Right cardiac atrium (tissue), 5 donors: ENCODE data around the gene PRICKLE3. TPM values are rescaled to one million over a fixed set of nuclear protein-coding genes. Genes with fewer than 3 reads are reported as not detected.

Source experiments
- ATAC-seq, 2 donors: fragments of 200-7000 bp; cut with Tn5 transposase; one replicate each; pipeline versions ENCODE4 v1.8.0 to v1.9.1; 2020; ENCODE audit warnings: moderate library complexity in 2 of 2, mild to moderate bottlenecking in 1 of 2
- DNase-seq, 3 donors: peaks; one replicate each; pipeline ENCODE4 v3.0.0-alpha.2; 2020
- H3K27ac ChIP-seq: one replicate; pipeline ENCODE4 v1.5.1; 2013; ENCODE audit warnings: mild to moderate bottlenecking, low read length, control low read depth, moderate library complexity
- H3K27me3 ChIP-seq: one replicate; pipeline ENCODE4 v1.6.1; 2013; ENCODE audit not compliant: control insufficient read depth, insufficient read depth
- H3K4me1 ChIP-seq: one replicate; pipeline ENCODE4 v1.6.1; 2013; ENCODE audit warnings: low read length; ENCODE audit not compliant: control insufficient read depth, insufficient read depth
- H3K4me3 ChIP-seq: one replicate; pipeline ENCODE4 v1.5.1; 2013; ENCODE audit warnings: low read length, control low read depth
- H3K9me3 ChIP-seq: one replicate; pipeline ENCODE4 v1.6.1; 2013; ENCODE audit warnings: low read length; ENCODE audit not compliant: control insufficient read depth
- WGBS: extraction: QIAGEN DNeasy Blood & Tissue Kit; methylation state at CpG from one replicate; pipeline ENCODE4 v1.1.7; 2013; 5-methylcytosine and 5-hydroxymethylcytosine counted together
- intact Hi-C, 4 donors: fragments of 100-400 bp; cut with DNase I; formaldehyde crosslinking; loops; one replicate each; pipeline versions ENCODE4 v1.11.0 to v1.14.0; 2022 to 2023
- polyA plus RNA-seq: library from polyadenylated mRNA; stranded (reverse); fragments of 200-250 nt; gene quantifications from one replicate; pipeline ENCODE4 v1.2.3, GENCODE V29; 2013
- total RNA-seq, 4 donors: library from RNA; stranded (reverse); fragmentation: NEBNext Ultra II Directional; extraction: Animal tissue kit (Norgen Biotek cat#: 25700); gene quantifications; one replicate each; pipeline ENCODE4 v1.2.1, GENCODE V29; 2021
- donor health status: healthy with polysubstance abuse.
- donor health status: DM: no; HTN: yes; CAD: no.
- donor health status: DM: no; HTN: no; CAD: no.
- donor health status: DM: no; HTN: yes; CAD: no; lungs with severe emphysema.
- donor health status: DM: yes; HTN: yes; CAD: no.

Gene PRICKLE3
- total and polyA plus RNA-seq, 5 donors, result 8.5 to 12.1 (median 10.7) TPM

DNA sequence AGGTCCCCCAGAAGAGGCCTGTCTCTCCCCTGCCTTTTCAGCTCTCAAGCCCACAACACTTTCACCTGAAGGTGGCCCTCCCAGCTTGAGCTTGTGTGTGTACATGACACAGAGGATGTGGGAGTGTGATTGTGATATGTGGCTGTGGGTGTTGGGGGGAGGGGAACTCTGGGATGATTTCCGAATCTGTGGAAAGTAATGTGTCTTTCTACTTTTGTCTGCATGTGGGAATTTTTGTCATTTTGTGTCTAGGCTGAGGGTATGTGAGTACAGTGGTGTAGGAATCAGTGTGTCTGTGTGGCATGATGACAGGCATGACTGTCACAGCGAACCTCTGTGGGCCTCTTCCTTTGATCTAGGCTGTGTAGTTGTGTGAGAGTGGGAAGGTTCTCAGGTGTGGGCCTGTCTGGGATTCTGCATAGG is 7.4 kb upstream of the PRICKLE3 start:
- Histone ChIP-seq H3K4me3 (no peak overlapping the region), H3K4me1 (no peaks in the 10 kb centered on the region), H3K9me3 (no peaks in the 10 kb centered on the region), H3K27me3 (no peaks in the 10 kb centered on the region), H3K27ac (no peak overlapping the region)
- intact Hi-C loops, result loop anchor here in 2 of 4 donors (10.0 kb wide), 2 partner anchors 71 to 81 kb away; partner anchors contain the start of genes FOXP3 (in 1 of the 2) and PPP1R3F (in 1 of the 2)
- no peak for ATAC-seq
- WGBS, result 56% methylated on average over 2 of the region's 2 CpGs
- no peak for DNase-seq

DNA sequence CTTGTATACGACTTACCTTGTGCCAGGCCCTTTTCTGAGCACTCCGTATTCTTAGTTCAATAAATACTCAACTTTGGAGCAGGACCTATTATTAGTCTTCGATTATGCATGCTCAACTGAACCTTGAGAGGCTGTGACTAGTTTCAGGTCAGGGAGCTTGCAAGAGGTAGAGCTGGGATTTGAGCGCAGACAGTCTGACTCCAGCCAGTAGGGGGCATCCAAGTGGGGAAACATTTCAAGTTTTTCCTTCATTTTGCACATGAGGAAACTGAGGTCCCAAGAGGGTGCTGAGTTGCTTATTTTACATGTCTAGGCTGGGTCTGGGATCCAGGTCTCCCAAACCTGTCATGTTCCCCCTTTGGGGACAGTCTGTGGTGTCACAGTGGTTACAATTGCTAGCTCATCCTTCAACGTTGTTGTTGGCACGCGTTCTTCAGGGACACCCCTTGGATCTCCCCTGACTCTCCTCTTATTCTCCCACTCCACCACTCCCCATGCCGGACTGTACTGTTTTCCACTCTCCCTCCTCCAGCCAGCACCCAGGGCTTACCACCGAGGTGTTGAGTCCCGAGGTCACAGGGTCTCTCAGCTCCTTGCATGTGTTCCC is 6.7 kb upstream of the PRICKLE3 start:
- H3K9me3 ChIP-seq, result no peaks in the 10 kb centered on the region
- no peaks in the 10 kb centered on the region for H3K4me1 ChIP-seq
- no peak overlapping the region for H3K4me3 ChIP-seq
- no peak overlapping the region for H3K27ac ChIP-seq
- intact Hi-C loops, result loop anchor here in 2 of 4 donors (10.0 kb wide), 2 partner anchors 72 to 82 kb away; partner anchors contain the start of genes FOXP3 (in 1 of the 2) and PPP1R3F (in 1 of the 2)
- ATAC-seq, result no peak
- peak in 1 of 3 donors; percentile 27 for DNase-seq
- 58% methylated on average over 10 of the region's 10 CpGs for WGBS
- no peaks in the 10 kb centered on the region for H3K27me3 ChIP-seq

DNA sequence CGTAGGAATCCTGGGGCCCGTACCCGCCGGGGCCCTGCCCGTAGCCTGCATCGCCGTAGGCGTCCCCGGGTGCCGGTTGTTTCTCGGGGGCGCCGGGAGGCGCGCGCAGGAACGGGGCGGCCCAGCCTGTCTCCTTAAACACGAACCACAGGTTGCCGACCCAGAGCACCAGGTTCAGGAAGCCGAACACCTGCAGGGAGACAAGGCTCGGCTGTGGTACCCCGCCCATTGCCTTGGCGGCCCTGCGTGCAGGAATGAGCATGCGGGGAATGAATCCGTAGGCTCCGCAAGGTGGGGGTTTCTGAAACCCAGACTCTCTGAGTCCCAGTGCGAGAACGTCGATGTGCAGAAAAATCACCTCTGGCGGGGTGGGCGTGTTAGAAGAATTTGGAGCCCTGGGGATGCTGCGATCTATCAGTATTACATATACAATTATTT is 5.4 kb upstream of the PRICKLE3 start:
- WGBS, result 1% methylated on average over 34 of the region's 34 CpGs
- ATAC-seq, result no peak
- Histone ChIP-seq H3K4me1 (no peaks in the 10 kb centered on the region), H3K27ac (peak overlapping the region; percentile 90), H3K9me3 (no peaks in the 10 kb centered on the region), H3K4me3 (peak overlapping the region; percentile 53), H3K27me3 (no peaks in the 10 kb centered on the region)
- intact Hi-C loops, result loop anchor here in 2 of 4 donors (10.0 kb wide), 2 partner anchors 73 to 83 kb away; partner anchors contain the start of genes FOXP3 (in 1 of the 2) and PPP1R3F (in 1 of the 2)
- DNase-seq, result no peak

DNA sequence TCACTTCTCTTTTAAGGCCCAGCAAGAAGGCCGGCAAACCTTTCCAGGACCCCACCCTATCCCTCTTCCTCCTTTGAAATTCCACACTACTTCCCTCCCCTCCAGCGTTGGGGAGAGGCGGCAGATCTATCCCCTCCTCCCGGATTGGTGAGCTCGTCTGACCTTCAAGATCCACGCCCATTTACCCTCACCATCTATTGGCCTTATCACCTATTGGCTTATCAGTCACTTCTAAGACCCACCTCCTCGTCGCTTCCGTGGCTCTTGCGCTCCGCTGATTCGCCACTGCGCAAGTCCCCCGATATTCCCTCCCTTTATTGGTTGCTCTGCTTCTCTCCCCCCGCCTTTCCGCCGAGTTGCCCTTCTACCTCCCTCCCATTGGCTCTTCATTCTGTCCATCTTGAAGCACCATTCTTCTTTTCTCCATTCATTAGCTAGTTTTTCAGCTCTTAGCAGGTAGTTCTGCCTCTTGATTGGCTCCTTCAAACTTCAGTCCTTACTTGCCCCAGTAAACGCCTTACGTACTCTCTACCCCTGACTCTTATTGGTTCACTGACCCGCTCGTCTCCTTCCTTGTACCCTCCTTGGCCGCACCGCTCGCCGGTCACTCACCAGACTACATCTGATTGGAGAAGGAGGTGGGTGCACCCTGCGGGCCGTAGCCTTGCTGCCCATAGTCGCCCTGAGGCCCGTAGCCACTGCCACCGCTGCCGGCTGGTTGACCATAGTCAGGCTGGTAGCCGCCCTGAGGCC is 4.8 kb upstream of the PRICKLE3 start:
- Histone ChIP-seq H3K4me1 (no peaks in the 10 kb centered on the region), H3K27me3 (no peaks in the 10 kb centered on the region), H3K9me3 (no peaks in the 10 kb centered on the region), H3K4me3 (peak overlapping the region; percentile 53), H3K27ac (peak overlapping the region; percentile 93)
- intact Hi-C loops, result loop anchor here in 2 of 4 donors (10.0 kb wide), 2 partner anchors 74 to 84 kb away; partner anchors contain the start of genes FOXP3 (in 1 of the 2) and PPP1R3F (in 1 of the 2)
- ATAC-seq, result peak; percentile 94
- DNase-seq, result peak; percentile 90 to 95 (median 94)
- under 1% methylated on average over 32 of the region's 32 CpGs for WGBS

DNA sequence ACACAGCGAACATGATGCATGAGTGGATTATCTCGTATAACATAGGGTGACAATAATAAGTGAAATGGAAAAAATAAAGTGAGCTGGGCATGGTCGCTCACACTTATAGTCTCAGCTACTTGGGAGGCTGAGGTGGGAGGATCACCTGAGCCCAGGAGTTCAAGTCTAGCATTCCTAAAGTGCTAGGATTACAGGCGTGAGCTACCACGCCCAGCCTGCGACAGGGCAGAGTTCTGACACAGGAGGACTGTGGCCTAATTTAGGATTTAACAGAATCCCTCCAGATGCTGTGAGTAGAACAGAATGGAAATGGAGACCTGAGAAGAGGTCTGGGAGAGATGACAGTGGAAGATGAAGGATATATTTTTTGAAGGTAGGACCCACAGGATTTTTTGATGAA is 3.4 kb upstream of the PRICKLE3 start:
- H3K27ac ChIP-seq, result peak overlapping the region; percentile 48
- H3K4me3 ChIP-seq, result no peak overlapping the region
- WGBS, result 83% methylated on average over 6 of the region's 6 CpGs
- no peak for ATAC-seq
- intact Hi-C loops, result loop anchor here in 2 of 4 donors (10.0 kb wide), 2 partner anchors 75 to 85 kb away; partner anchors contain the start of genes FOXP3 (in 1 of the 2) and PPP1R3F (in 1 of the 2)
- peaks cover 4% of the 10 kb centered on the region for H3K4me1 ChIP-seq
- no peaks in the 10 kb centered on the region for H3K27me3 ChIP-seq
- no peaks in the 10 kb centered on the region for H3K9me3 ChIP-seq
- peak in 1 of 3 donors; percentile 6 for DNase-seq

DNA sequence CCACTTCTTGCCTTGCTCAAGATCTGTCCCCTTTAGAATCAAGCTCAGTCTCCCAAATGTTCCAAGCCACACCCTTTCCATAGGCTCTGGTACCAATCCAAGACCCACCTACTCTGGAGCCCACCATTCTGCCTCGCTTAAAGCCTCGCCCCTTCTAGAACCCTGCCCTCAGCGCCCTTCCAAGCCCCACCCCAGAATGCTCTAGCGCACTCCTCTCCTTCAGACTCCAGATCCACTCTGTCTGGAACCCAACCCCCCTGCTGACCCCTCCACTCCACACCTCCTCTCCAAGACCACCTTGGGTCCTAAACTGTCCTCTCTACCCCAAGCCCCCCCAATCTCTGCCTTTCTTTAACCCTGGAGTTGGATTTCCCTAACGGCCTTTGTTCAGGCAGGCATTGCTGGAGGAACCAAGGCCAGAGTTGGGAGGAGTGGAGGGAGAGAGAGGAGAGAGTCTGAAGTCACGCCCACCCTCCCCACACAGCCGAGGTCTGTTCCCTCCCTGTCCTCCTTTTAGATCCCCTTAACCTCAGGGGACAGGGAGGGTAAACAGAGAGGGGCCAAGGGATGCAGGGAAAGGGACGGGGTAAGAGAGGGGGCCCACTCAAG is 2.4 kb upstream of the PRICKLE3 start:
- whole genome bisulfite sequencing, result 63% methylated on average over 8 of the region's 8 CpGs
- Histone ChIP-seq H3K27me3 (no peaks in the 10 kb centered on the region), H3K4me3 (no peak overlapping the region), H3K27ac (peak overlapping the region; percentile 28), H3K4me1 (peaks cover 4% of the 10 kb centered on the region), H3K9me3 (no peaks in the 10 kb centered on the region)
- ATAC-seq (no peak), DNase-seq (peak in 1 of 3 donors; percentile 32)
- intact Hi-C loops, result no loop called here

DNA sequence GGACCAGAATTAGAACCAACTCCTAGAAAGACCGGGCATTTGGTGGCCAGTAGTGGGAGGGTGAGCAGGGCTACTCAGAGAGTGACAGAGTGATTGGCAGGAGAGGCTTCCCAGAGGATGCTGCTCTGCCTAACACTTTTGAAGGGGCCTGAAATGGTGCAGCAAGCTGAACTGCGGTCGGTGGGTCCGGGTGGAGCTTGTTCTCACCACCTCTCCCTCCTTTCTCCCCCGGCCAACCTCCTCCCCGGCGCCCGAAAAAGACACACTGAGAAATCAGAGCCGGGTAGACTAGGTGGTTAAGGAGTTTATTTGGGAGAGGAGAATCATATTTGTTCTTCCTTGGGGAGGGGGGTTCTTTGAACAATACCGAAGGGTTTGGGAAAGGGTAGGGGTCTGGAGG is 1.4 kb upstream of the PRICKLE3 start:
- Histone ChIP-seq H3K4me3 (no peak overlapping the region), H3K27me3 (no peaks in the 10 kb centered on the region), H3K4me1 (peaks cover 4% of the 10 kb centered on the region), H3K27ac (no peak overlapping the region), H3K9me3 (no peaks in the 10 kb centered on the region)
- WGBS, result 69% methylated on average over 10 of the region's 10 CpGs
- intact Hi-C loops, result no loop called here
- ATAC-seq (no peak), DNase-seq (peak in 1 of 3 donors; percentile 34)

DNA sequence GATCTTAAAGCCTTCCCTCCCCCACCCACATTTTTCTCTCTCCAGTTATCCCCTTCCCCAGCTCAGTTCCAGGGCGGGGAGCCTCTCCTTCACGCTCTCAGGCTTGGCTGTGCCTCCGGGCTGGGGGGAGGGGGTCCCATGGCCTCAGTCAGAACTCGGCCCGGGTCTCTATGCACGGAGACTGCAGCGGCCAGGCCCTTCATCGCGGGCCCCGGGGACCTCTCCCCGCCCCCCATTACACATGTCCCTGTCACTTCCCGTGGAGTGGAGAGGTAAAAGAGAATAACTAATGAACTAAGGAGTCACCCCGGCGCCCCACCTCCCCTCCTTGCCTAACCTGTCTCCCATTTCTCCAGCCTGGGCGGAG is 838 bp upstream of the PRICKLE3 start:
- WGBS, result 58% methylated on average over 15 of the region's 15 CpGs
- intact Hi-C loops, result no loop called here
- no peak overlapping the region for H3K4me3 ChIP-seq
- H3K27me3 ChIP-seq, result no peaks in the 10 kb centered on the region
- no peaks in the 10 kb centered on the region for H3K9me3 ChIP-seq
- no peak for ATAC-seq
- peak in 1 of 3 donors; percentile 60 for DNase-seq
- H3K4me1 ChIP-seq, result peaks cover 4% of the 10 kb centered on the region
- peak overlapping the region; percentile 88 for H3K27ac ChIP-seq

DNA sequence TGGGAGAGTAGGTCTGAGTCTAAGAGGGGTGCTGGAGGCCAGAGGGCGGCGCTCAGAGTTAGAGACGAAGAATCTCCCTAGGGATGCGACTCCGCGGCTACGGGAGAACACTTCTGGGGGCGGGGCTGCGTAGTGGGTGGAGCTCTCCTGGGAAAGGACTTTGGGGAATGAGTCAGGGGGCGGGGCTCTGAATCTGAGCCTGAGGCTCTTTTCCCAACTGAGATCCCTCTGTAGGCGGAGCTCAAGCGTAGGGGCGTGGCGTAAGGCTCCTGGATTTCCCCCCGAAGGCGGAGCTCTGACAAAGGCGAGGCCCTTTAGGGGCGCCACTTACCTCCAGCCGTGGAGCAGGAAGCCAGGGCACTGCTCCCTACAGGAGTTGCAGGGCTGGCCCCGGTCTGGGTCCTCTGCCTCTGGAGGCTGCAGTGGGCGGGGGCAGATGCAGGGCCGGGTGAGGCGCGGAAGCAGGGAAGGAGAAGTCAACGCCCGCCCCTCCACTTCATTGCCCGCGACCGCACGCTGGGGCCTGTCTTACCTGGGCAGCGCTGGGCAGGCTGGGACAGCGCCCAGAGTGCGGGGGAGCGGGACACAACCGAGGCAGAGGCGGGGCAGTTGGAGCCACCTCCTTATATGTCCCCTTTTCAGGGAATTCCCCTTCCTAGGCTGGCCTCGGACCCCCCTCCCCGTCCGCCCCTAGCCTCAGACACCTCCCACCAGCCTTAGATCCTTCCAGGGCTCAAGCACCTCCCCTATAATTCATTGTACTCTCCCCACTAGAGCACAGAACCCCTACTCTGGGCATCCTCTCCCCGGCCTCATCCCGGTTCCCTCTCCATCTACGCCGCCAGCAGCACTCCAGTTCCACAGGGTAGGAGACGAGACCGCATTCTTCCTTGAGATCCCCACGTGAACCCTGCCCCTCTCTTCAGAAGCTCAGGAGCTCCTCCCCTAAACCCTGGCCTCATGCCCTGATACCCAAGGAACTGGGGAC is 1.6 kb downstream of the PRICKLE3 start:
- 7% methylated on average over 43 of the region's 46 CpGs for WGBS
- H3K9me3 ChIP-seq, result no peaks in the 10 kb centered on the region
- H3K4me3 ChIP-seq, result peak overlapping the region; percentile 46
- peaks cover 4% of the 10 kb centered on the region for H3K4me1 ChIP-seq
- ATAC-seq (peak; percentile 85 to 88), DNase-seq (peak; percentile 93 to 96 (median 96))
- intact Hi-C loops, result no loop called here
- H3K27me3 ChIP-seq, result no peaks in the 10 kb centered on the region
- peak overlapping the region; percentile 85 for H3K27ac ChIP-seq

DNA sequence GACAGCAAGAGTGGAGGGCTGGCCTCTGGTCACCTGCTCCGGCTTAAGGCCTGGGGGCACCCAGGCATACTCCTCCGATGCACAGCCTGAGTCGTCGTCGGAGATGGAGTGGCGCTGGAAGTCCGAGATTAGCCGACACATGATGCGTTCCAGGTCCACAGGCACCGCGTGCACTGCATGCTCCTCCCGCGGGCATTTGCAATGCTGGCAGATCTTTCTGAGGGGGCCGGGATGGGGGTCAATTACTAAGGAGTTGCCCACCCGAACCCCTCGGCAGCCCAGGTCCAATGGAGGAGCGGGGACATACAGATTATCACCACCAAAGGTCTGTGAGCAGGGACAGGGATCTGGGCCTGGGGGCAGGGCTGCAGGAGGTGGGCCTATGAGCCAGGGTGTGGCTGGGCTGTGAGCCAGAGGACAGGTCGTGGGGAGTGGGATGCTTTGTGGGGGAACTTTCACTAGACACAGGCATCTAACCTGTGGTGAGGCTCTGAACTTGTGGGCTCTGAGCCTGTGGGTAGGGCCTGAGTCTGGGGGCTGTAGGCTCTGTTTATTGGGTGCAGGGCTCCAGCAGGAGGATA is 2.4 kb downstream of the PRICKLE3 start:
- Histone ChIP-seq H3K4me1 (peaks cover 4% of the 10 kb centered on the region), H3K4me3 (no peak overlapping the region), H3K27me3 (no peaks in the 10 kb centered on the region), H3K27ac (peak overlapping the region; percentile 46), H3K9me3 (no peaks in the 10 kb centered on the region)
- DNase-seq (peak in 2 of 3 donors; percentile 72 to 73), ATAC-seq (peak in 1 of 2 donors; percentile 2)
- 76% methylated on average over 18 of the region's 18 CpGs for WGBS
- intact Hi-C loops, result no loop called here
